Measurements from ENCODE around the gene GATM. TPM values are rescaled to one million over a fixed set of nuclear protein-coding genes. Genes with fewer than 3 reads are reported as not detected.

GATM gene
- total and polyA plus RNA-seq, 2 of the 8 experiments (the other 6 are each of a cell fraction or from before 2014, with no cell fraction given) = 10.2 to 15.1 TPM

DNA sequence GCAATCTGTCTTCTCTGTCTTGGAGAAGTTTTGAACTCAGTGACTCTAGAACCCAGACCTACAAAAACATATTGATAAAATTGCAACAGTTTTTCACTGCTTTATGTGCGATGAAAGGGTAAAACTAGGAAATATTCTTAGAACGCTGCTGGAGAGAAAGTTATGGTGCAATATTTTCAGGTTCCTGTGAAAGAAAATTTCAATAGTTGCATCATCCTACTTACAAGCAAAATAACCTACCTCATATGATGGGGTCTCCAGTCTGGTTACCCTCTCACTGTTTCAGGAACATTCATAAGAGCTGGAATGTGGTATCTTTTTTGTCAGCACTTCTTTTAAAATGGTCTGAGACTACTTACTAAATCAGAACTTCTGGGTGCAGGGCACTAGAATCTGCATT lies 27.1 kb downstream of the GATM start:
- H2AFZ ChIP-seq (ENCODE audit: low read length) = peak overlapping the region; percentile 55; the same call in 1 of the 2 replicates
- H3K4me3 ChIP-seq (ENCODE audit: extremely low read depth in 1 of 4, insufficient read depth in 2 of 4, low read depth in 3 of 4, low read length in 4 of 4) = no peak overlapping the region
- no peak overlapping the region for H4K5ac ChIP-seq (ENCODE audit: insufficient read length, low read depth, low read length)
- no peak overlapping the region for H2BK12ac ChIP-seq (ENCODE audit: low read depth, low read length)
- H2BK120ac ChIP-seq (replicated peaks; ENCODE audit: low read depth, low read length) = no peak overlapping the region
- CTCF ChIA-PET (ENCODE audit: partially characterized antibody) = no interaction called here
- no peaks in the 10 kb centered on the region for H3K27me3 ChIP-seq (replicated peaks in 1 of 4; ENCODE audit: control insufficient read depth in 3 of 4, extremely low read depth in 1 of 4, insufficient read depth in 3 of 4, low read length in 3 of 4)
- 0 out of 4 replicates have a peak, but pooled peaks cover 0 to 2% of the 10 kb centered on the region in 2 experiments for H3K9me3 ChIP-seq (ENCODE audit: insufficient read depth in 2 of 2, low read depth in 1 of 2, low read length in 1 of 2)
- no peak overlapping the region for H4K91ac ChIP-seq (replicated peaks; ENCODE audit: insufficient read length, low read length)
- no peak overlapping the region for H2AK5ac ChIP-seq (ENCODE audit: low read depth, low read length)
- H3K23ac ChIP-seq (ENCODE audit: insufficient read length) = no peak overlapping the region
- H3K27ac ChIP-seq (ENCODE audit: low read depth, low read length) = no peak overlapping the region
- H3K79me2 ChIP-seq (ENCODE audit: control insufficient read depth in 1 of 2, insufficient read depth in 2 of 2, low read length in 2 of 2) = no peaks in the 10 kb centered on the region
- H3K36me3 ChIP-seq (ENCODE audit: control insufficient read depth in 2 of 4, insufficient read depth in 4 of 4, low read length in 3 of 4) = no peaks in the 10 kb centered on the region
- 82% methylated on average over 2 of the region's 2 CpGs; no CpG with 5 or more reads in 1 of the 2 experiments for WGBS, 2 experiments (ENCODE audit: extremely low coverage in 1 of 2, insufficient coverage in 1 of 2, insufficient read length in 1 of 2, insufficient replicate concordance in 2 of 2, low coverage in 1 of 2, low lambda C conversion rate in 2 of 2, missing lambda C conversion rate in 1 of 2)
- no peak overlapping the region for H3K4me2 ChIP-seq (ENCODE audit: insufficient read depth in 1 of 2, low read depth in 2 of 2, low read length in 2 of 2)
- no peak overlapping the region for H4K8ac ChIP-seq (ENCODE audit: extremely low read depth, insufficient read depth, low read length)
- no peaks in the 10 kb centered on the region for H3K23me2 ChIP-seq (ENCODE audit: low read depth, low read length)
- H3K79me1 ChIP-seq (ENCODE audit: low read depth, low read length) = no peaks in the 10 kb centered on the region
- H2BK20ac ChIP-seq (ENCODE audit: low read length) = no peak overlapping the region
- FAIRE-seq = no peak
- no peak overlapping the region for H3K56ac ChIP-seq (replicated peaks; ENCODE audit: insufficient read length, low read depth, low read length)
- H2BK15ac ChIP-seq (ENCODE audit: low read length) = no peak overlapping the region
- no peak overlapping the region for H3K18ac ChIP-seq (ENCODE audit: extremely low read depth, low read length)
- H2BK5ac ChIP-seq (ENCODE audit: low read depth, low read length) = no peak overlapping the region
- POLR2A ChIA-PET (ENCODE audit: partially characterized antibody) = no interaction called here
- no peaks in the 10 kb centered on the region for H3K4me1 ChIP-seq (replicated peaks in 1 of 4; ENCODE audit: control insufficient read depth in 3 of 4, insufficient read depth in 4 of 4, low read length in 3 of 4)
- H4K20me1 ChIP-seq (replicated peaks in 1 of 2; ENCODE audit: control insufficient read depth in 1 of 2, insufficient read depth in 2 of 2, low read length in 2 of 2) = no peaks in the 10 kb centered on the region
- no peak overlapping the region for H3K14ac ChIP-seq (ENCODE audit: insufficient read length)
- H3K4ac ChIP-seq (replicated peaks; ENCODE audit: insufficient read length, low read depth, low read length) = no peak overlapping the region
- H3K9ac ChIP-seq (replicated peaks in 1 of 4; ENCODE audit: extremely low read depth in 1 of 4, low read depth in 3 of 4, low read length in 3 of 4) = no peak overlapping the region
- no peak for DNase-seq (ENCODE audit: low read depth in 1 of 2, low spot score in 2 of 2)
- no peak for TF ChIP-seq KDM4A (IDR thresholded peaks at IDR 0.05; ENCODE audit: low read depth, low read length, severe bottlenecking)
- no peak for TF ChIP-seq PHF8 (conservative IDR thresholded peaks at IDR 0.05; ENCODE audit: low read depth, low read length)
- no peak for TF ChIP-seq CTCF (IDR thresholded peaks at IDR 0.05; ENCODE audit: control extremely low read depth in 1 of 3, insufficient read depth in 1 of 3, low read depth in 1 of 3, low read length in 3 of 3)
- no peak for TF ChIP-seq CTBP2 (IDR thresholded peaks at IDR 0.05; ENCODE audit: borderline replicate concordance, insufficient read depth, insufficient read length, low read length)
- TF ChIP-seq JUN (IDR thresholded peaks at IDR 0.05; ENCODE audit: low read depth, low read length) = no peak
- no peak for TF ChIP-seq RFX5 (IDR thresholded peaks at IDR 0.05; ENCODE audit: borderline replicate concordance, low read depth, low read length)
- no peak for TF ChIP-seq CHD2 (IDR thresholded peaks at IDR 0.05; ENCODE audit: low read length)
- no peak for TF ChIP-seq BRCA1 (IDR thresholded peaks at IDR 0.05; ENCODE audit: low read depth, low read length)

Measured in H1 (cell line).